GM19240 (cell line): Measurements from ENCODE around the gene LAMTOR3.
"Not testable (repeated sequence)": the region's sequence is repeated elsewhere in the genome, so short reads cannot be mapped to it uniquely, and the experiment has no call there.

Experiments
- DNase-seq: peaks from one replicate; pipeline ENCODE4 v3.0.0; 2011; ENCODE audit warnings: low spot score; ENCODE audit not compliant: insufficient read length

LAMTOR3 gene

DNA sequence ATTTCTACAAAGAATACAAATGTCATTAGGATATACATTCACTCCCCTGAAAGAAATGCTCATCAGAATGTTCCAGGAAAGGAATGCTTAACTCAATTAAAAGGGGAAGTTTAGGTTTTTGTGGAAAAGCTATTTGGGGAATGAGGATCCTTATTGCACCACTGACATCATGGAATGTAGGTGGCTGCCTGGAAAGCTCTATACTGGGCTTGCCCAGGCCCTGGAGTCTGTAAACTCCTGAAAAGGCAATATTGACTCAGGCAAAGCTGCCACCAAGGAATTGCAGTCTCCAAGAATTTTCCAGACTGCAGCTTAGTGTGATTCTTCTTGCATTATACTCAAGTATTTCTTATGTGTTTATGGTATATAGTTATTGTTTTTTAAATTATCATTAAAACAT is 61.9 kb downstream of the LAMTOR3 start:
- no peak for DNase-seq

DNA sequence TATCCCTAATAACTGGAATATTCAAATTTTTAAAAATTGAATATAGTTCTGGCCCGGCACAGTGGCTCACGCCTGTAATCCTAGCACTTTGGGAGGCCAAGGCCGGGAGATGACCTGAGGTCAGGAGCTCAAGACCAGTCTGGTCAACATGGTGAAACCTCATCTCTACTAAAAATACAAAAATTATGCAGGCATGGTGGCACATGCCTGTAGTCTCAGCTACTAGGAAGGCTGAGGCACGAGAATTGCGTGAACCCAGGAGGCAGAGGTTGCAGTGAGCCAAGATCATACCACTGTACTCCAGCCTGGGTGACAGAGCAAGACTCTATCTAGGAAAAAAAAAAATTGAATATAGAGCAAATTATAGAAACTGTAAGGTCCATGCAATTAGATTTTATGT is 64.2 kb downstream of the LAMTOR3 start:
- DNase-seq, result not testable (repeated sequence)

DNA sequence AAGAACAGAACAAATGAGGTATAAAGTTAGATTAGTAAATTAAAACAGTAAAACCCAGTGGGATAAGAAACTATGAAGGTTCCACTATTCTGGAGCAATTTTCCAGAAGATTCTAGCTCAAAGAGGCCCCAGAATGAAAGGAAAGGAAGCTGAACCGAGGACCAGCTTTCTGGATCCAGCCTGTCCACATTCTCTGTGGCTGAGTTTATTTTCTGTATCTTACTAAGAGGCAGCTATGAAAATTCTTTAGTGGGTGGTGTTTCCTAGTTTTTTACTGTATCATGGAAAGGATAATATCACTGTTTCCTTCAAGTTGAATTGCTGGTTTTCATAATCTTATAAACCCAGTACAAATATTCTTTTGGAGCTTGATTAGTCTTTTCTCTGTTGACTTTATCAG is 65.8 kb downstream of the LAMTOR3 start:
- DNase-seq, result no peak
